ENCODE data around the gene ATP13A5. TPM values are rescaled to one million over a fixed set of nuclear protein-coding genes. Genes with fewer than 3 reads are reported as not detected.

Gene ATP13A5
- total RNA-seq, 1 donor from 2014 or later = not detected

DNA sequence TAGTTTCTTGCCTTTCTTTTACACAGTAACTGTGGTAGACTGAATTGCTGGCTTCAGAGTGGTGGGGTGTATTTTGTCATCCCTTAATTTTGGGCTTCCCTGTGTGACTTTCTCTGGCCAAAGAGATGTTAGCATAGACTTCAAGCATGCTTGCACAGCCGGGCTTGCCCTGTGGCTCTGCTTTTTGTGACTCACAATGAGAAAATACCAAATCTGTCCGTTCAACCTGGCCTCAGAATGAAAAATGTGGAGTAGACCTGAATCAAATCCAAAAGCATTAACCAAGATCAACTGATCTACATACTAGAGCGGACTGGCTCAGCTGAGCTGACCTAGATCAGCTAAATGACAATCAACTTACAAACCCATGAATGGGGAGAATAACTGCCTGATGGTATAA, 86.2 kb downstream of the ATP13A5 start:
- peaks cover 47% of the 10 kb centered on the region for H3K9me3 Mint-ChIP-seq

DNA sequence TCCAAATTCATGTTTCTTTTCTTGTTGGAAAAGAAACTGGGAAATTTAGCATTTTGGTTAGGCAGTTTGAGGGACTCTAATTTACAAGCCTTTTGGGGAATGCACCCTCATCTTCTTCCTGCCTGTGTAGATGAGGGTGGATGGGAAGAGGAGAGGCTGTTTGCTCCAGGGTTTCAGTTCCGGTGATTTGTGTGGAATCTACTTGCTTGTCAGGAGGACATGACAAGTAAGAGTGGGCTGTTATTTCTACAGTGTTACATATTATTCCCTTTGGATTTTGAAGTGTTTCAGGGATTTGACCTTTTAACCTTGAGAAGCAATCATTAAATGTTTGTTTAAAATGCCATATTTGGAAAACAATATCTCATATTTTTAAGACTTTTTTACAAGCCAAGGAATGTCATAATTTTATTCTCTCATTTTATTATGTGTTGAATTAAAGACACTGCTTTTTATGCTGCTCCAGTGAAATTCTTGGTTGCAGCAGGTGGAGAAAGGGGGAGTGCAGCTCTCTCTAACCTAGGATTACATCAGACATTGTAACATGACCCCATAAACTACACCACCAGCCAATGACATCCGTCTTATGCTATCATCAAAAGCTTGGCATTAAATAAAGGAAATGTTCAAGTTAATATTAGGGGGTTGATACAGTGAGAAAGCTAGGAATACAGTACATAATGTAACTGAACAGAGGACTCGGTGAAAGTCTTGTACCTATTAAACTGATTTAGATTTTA, 107.3 kb downstream of the ATP13A5 start:
- Mint-ChIP-seq H3K27ac (no peak overlapping the region), H3K9me3 (peaks cover 3% of the 10 kb centered on the region), H3K4me1 (peaks cover 4% of the 10 kb centered on the region), H3K27me3 (ENCODE audit: low read depth) (no peaks in the 10 kb centered on the region), H3K36me3 (no peaks in the 10 kb centered on the region), H3K4me3 (no peak overlapping the region)
- no peak for DNase-seq (ENCODE audit: low spot score in 2 of 2, unreplicated experiment in 2 of 2)
- TF ChIP-seq, protein P1, sequence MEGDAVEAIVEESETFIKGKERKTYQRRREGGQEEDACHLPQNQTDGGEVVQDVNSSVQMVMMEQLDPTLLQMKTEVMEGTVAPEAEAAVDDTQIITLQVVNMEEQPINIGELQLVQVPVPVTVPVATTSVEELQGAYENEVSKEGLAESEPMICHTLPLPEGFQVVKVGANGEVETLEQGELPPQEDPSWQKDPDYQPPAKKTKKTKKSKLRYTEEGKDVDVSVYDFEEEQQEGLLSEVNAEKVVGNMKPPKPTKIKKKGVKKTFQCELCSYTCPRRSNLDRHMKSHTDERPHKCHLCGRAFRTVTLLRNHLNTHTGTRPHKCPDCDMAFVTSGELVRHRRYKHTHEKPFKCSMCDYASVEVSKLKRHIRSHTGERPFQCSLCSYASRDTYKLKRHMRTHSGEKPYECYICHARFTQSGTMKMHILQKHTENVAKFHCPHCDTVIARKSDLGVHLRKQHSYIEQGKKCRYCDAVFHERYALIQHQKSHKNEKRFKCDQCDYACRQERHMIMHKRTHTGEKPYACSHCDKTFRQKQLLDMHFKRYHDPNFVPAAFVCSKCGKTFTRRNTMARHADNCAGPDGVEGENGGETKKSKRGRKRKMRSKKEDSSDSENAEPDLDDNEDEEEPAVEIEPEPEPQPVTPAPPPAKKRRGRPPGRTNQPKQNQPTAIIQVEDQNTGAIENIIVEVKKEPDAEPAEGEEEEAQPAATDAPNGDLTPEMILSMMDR (IDR thresholded peaks at IDR 0.05; ENCODE audit: unreplicated experiment) = no peak

More for the DNA sequence above, 86.2 kb downstream of the ATP13A5 start:
- H3K4me3 Mint-ChIP-seq = no peak overlapping the region
- no peaks in the 10 kb centered on the region for H3K36me3 Mint-ChIP-seq
- no peak for DNase-seq (ENCODE audit: low spot score in 2 of 2, unreplicated experiment in 2 of 2)
- TF ChIP-seq, protein P1 (IDR thresholded peaks at IDR 0.05; ENCODE audit: unreplicated experiment) = no peak
- H3K27ac Mint-ChIP-seq = no peak overlapping the region
- no peaks in the 10 kb centered on the region for H3K4me1 Mint-ChIP-seq
- peaks cover 4% of the 10 kb centered on the region for H3K27me3 Mint-ChIP-seq (ENCODE audit: low read depth)

DNA sequence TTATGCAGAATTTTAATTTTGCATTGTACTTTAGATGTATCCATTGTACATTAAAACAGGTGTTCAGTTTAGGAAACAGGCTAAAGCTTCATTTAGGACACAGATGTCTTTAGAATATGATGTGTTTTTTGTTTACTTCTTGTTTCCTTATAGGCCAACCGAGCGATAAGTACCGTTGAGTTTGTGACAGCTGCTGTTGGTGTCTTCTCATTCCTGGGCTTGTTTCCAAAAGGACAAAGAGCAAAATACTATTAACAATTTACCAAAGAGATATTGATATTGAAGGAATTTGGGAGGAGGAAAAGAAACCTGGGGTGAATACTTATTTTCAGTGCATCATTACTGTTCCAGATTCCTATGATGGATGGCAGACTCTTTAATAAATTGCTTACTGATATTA, 108.1 kb downstream of the ATP13A5 start:
- TF ChIP-seq, protein P1 (IDR thresholded peaks at IDR 0.05; ENCODE audit: unreplicated experiment) = no peak
- H3K27ac Mint-ChIP-seq = no peak overlapping the region
- no peaks in the 10 kb centered on the region for H3K27me3 Mint-ChIP-seq (ENCODE audit: low read depth)
- peaks cover 4% of the 10 kb centered on the region for H3K4me1 Mint-ChIP-seq
- no peaks in the 10 kb centered on the region for H3K36me3 Mint-ChIP-seq
- H3K9me3 Mint-ChIP-seq = peaks cover 3% of the 10 kb centered on the region
- no peak for DNase-seq (ENCODE audit: low spot score in 2 of 2, unreplicated experiment in 2 of 2)
- H3K4me3 Mint-ChIP-seq = no peak overlapping the region

DNA sequence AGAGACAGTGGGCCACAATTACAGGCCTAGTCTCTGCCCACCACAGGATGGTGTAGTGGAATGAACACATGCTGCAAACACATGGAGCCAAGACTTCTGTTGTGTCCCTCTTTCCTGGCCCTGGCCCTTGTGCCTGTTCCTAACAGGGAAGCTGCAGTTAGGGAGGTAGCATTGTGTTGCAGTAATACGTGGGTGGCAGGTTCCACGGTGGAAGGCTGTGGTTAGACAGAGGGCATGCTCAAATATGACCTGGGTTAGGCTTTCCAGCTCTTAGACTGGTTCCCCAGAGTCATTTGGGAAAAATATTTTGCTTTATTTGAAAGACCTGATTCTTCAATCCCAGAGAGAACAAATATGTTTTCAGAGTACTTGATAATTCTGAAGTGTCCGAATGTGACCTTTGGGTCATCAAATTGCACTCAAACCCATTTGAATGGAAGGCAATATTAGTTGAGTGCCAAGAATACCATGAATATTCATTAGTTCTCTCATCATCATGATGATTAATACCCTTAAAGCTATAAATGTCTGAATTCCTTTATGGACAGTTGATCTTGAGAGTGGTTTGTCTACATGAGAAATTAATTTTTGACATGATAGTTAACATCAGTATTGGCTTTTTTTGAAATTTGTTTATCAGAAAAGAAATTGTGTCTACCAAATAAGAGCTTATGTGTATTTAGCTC, 109.1 kb downstream of the ATP13A5 start:
- no peak overlapping the region for H3K27ac Mint-ChIP-seq

DNA sequence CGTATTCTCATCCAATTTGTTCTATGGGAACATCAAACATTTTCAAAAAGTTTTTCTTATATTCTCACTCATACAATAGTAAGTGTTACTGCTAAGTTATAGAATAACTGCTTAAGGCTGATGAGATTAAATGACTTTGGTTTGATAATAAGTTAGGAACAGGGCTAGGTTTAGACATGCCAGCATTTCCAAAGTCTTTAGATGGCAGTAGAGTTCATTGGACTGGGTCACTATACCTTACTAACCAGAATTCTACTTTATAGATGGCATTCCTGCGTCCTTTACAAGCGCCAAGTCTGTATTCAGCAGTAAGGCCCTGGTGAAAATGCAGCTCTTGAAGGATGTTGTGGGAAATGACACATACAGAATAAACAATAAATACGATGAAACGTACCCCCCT, 115.8 kb downstream of the ATP13A5 start:
- Mint-ChIP-seq H3K27me3 (ENCODE audit: low read depth) (no peaks in the 10 kb centered on the region), H3K36me3 (no peaks in the 10 kb centered on the region), H3K9me3 (peaks cover 4% of the 10 kb centered on the region), H3K4me3 (no peak overlapping the region), H3K27ac (no peak overlapping the region), H3K4me1 (no peaks in the 10 kb centered on the region)
- TF ChIP-seq, protein P1 (IDR thresholded peaks at IDR 0.05; ENCODE audit: unreplicated experiment) = no peak
- DNase-seq (ENCODE audit: low spot score in 2 of 2, unreplicated experiment in 2 of 2) = no peak

More for the DNA sequence above, 109.1 kb downstream of the ATP13A5 start:
- Mint-ChIP-seq H3K27me3 (ENCODE audit: low read depth) (no peaks in the 10 kb centered on the region), H3K9me3 (peaks cover 3% of the 10 kb centered on the region), H3K4me1 (peaks cover 4% of the 10 kb centered on the region), H3K4me3 (no peak overlapping the region), H3K36me3 (no peaks in the 10 kb centered on the region)
- TF ChIP-seq, protein P1 (IDR thresholded peaks at IDR 0.05; ENCODE audit: unreplicated experiment) = no peak
- no peak for DNase-seq (ENCODE audit: low spot score in 2 of 2, unreplicated experiment in 2 of 2)

Data from mesothelial cell of epicardium (in vitro differentiated cells).